Raji (cell line): ENCODE results near the gene POLA1.

Source experiments
- POLR2A ChIP-seq: IDR thresholded peaks from 2 replicates; pipeline ENCODE4 v1.6.1; 2011; ENCODE audit warnings: low read depth, low read length, control low read depth; ENCODE audit not compliant: insufficient read depth

POLA1 gene

GRCh38 chrX:24672701-24673190 is 21.0 kb upstream of the POLA1 start:
- no peak for TF ChIP-seq POLR2A

- TF ChIP-seq POLR2A = no peak
Observed at GRCh38 chrX:24673424-24673823, 20.3 kb upstream of the POLA1 start.

GRCh38 chrX:24676403-24677024 is 17.2 kb upstream of the POLA1 start:
- TF ChIP-seq POLR2A = no peak

GRCh38 chrX:24682739-24683432 is 10.8 kb upstream of the POLA1 start:
- TF ChIP-seq POLR2A = no peak

GRCh38 chrX:24684048-24684447 is 9.7 kb upstream of the POLA1 start:
- no peak for TF ChIP-seq POLR2A

- no peak for TF ChIP-seq POLR2A
Observed at GRCh38 chrX:24692305-24692704, 1.4 kb upstream of the POLA1 start.

GRCh38 chrX:24694825-24695224 is 1.1 kb downstream of the POLA1 start:
- TF ChIP-seq POLR2A = no peak

GRCh38 chrX:24696294-24696693 is 2.6 kb downstream of the POLA1 start:
- TF ChIP-seq POLR2A = no peak

- no peak for TF ChIP-seq POLR2A
Observed at GRCh38 chrX:24702362-24703184, 8.9 kb downstream of the POLA1 start.

- TF ChIP-seq POLR2A = no peak
Observed at GRCh38 chrX:24703185-24703494, 9.4 kb downstream of the POLA1 start.

- TF ChIP-seq POLR2A = no peak
Observed at GRCh38 chrX:24718771-24719170, 25.1 kb downstream of the POLA1 start.

GRCh38 chrX:24720036-24720435 is 26.3 kb downstream of the POLA1 start:
- TF ChIP-seq POLR2A = no peak

GRCh38 chrX:24728530-24728929 is 34.8 kb downstream of the POLA1 start:
- no peak for TF ChIP-seq POLR2A

GRCh38 chrX:24732766-24733500 is 39.2 kb downstream of the POLA1 start:
- no peak for TF ChIP-seq POLR2A

- TF ChIP-seq POLR2A = no peak
Observed at GRCh38 chrX:24741330-24741729, 47.6 kb downstream of the POLA1 start.
